Stimulated activated CD8-positive, alpha-beta memory T cell treated with anti-CD3 and anti-CD28 coated beads, Interleukin-15, amount 100 ng/mL, for 1 hour (primary cell): ENCODE measurements around the gene TRPM1.

Experiments used
- DNase-seq: peaks from one replicate; pipeline ENCODE4 v3.0.0-alpha.2; 2020; ENCODE audit warnings: low read depth

Gene TRPM1

GRCh38 chr15:31082771-31083369, 18.7 kb downstream of the TRPM1 start:
- DNase-seq = no peak

- DNase-seq = no peak
Measured at GRCh38 chr15:31081588-31082250, 19.8 kb downstream of the TRPM1 start.

DNA sequence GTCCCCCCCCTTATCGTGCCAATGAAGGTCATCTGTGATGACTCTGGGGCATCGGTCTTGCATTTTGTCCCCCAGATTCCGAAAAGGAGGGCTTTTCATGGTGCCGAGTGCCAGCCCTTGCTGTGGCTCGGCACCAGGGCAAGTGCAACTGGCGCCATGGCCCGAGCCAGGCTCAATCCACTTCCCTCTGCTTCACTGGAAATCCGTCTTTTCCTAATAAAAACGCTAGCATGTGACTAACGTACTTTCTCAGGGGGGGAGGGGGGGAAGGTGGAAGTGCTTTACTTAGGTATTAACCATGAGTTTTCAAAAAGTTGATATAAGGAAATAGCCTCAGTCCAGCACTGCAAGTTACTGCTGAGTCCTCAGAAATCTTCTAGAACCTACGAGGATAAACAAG, 20.5 kb downstream of the TRPM1 start:
- DNase-seq = no peak

- no peak for DNase-seq
Measured at GRCh38 chr15:31080591-31081014, 20.9 kb downstream of the TRPM1 start.

DNA sequence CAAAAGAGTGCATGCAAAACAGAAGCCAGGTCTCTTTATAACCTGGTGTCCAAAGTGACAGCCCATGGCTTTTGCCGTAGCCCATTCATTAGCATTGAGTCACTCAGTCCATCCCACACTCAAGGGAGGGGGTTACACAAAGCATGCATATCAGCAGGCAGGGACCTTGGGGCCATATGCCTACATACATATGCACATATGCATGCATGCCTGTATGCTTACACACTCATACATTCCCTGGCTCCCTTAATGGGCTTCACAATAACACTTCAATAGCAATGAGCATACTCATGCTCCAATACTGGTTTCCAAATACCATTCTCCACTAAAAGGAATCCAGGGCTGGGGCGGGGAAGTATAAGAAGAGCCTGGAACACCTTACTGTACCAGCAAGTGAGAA, 22.0 kb downstream of the TRPM1 start:
- DNase-seq = no peak

DNA sequence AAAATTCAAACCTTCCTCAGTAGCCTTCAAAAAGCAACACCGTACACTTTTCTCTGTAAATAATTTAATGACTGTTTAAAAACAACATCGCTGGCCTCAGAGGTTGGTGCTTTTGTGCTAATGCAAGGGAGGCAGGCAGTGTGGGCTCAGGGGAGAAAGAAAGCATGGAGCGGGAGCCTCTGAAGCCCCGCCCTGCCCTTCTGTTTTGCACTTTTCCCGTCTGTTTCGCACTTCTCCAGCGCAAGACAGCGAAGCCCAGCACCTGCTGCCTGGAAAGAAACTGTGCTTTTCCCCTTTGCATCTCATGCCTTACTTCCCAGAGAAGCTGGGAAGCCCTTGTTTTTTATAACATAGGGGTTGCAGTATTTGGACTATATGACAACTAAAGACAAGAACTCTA, 23.1 kb downstream of the TRPM1 start:
- no peak for DNase-seq

DNA sequence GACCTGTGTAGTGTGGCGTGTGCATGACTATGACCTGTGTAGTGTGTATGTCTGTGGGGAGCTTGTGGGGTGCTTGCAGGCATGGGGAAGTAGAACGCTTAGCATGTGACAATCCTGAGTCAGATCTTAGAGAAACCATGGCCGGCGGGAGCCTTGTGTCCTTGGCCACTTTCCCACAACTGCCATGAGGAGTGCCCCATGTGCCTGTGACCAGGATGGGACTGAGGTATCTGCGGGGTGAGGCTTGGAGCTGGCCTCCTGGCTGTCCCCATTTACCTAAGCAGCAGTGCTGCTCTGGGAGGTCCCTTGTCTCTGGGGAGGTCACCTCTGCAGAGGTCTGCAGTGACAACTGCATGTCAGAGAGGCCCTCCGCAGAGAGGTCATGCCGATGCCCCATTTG, 23.6 kb downstream of the TRPM1 start:
- no peak for DNase-seq

GRCh38 chr15:31077181-31077580, 24.3 kb downstream of the TRPM1 start:
- DNase-seq = no peak

GRCh38 chr15:31074321-31074720, 27.2 kb downstream of the TRPM1 start:
- no peak for DNase-seq

DNA sequence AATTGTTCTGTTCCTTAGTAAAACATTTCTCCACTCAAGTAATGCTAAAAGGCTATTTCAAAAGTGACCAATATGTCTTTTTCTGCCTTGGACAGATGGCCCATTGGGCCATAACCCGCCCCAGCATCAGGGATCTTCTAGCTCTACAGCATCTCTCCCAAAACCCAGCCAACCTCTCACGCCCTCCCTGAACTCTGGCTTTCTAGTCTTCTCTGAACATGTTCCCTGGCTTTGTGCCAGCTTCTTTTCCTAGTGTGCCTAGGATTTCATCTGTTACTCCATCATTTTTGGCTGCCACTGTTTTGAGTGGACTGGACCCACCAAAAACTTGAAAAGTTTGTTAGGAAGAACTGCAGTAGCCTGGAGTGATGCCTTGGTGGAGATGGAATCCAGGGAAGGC, 30.7 kb downstream of the TRPM1 start:
- DNase-seq = no peak

DNA sequence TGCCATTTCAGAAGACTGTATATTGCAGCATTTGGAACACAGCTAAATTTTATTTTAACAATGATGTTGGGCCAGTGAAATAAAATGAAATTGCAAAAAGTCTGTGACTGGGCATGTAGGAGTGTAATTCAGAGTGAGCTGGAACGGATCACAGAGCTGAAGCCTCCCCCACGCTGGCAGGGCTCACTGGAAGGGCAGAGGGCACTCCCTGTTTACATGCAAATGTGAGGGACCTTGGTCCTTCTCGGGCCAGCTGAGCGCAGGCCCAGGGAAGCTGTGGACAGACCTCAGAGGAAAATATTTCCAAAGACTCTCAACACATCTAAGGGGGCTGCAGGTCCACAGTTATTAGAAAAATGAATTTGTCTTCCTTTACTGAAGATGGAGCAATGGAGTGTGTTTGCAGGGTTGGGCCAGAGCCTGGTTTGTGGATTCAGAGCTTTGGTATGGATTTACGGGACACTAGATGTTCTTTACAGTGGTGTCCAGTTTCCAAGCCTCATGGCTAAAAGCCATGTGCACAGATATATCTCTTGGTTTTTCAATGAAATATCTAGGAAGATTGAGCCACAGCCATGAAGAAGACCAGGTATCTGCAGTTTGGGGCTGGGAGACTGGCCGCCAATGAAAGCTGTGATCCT, 32.0 kb downstream of the TRPM1 start:
- DNase-seq = no peak

DNA sequence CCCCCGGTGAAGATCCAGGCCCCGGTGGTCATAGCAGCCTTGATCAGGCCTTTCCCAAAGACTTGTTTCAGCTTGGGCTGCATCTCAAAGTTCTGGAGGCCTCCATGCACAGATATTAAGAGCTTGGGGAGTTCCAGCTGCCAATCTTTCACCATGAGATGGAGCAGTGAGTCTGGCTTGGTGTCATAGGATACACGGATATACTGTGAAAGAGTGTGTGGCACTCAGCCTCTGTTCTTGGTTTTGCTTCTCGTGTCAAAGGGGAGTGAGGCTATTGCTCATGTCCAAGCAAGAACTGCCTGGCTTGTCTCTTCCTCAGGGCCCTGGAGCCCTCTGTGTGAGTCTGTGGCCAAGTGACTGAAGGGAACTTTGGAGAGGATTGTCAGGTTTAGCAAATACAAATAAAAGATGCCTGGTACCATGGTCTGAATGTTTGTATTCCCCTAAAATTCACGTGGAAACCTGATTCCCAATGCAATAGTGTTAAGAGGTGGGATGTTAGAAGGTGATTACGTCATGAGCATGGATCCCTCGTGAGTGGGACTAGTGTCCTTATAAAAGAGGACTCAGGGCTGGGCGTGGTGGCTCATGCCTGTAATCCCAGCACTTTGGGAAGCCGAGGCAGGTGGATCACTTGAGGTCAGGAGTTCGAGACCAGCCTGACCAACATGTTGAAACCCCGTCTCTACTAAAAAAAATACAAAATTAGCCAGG, 33.5 kb downstream of the TRPM1 start:
- DNase-seq = no peak

DNA sequence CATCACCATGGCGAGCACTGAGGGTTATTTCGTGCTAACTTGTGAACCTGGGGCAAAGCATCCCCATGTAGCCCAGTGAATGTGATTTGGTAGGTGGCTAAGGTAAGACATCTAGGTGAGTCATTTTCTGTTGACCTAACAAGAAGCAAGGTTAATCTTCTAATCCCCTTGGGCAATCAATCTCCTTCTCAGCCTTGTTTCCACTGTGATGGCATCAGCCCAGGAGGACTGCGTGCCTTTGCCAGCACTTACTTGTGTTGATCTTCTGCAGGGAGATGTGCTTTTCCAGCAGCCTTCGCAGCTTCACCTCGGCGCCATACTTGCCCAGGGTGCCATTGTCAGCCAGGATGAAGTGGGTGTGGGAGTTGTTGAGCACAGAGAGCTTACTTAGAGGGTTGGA, 35.7 kb downstream of the TRPM1 start:
- no peak for DNase-seq

- no peak for DNase-seq
Measured at GRCh38 chr15:31062911-31063310, 38.6 kb downstream of the TRPM1 start.

DNA sequence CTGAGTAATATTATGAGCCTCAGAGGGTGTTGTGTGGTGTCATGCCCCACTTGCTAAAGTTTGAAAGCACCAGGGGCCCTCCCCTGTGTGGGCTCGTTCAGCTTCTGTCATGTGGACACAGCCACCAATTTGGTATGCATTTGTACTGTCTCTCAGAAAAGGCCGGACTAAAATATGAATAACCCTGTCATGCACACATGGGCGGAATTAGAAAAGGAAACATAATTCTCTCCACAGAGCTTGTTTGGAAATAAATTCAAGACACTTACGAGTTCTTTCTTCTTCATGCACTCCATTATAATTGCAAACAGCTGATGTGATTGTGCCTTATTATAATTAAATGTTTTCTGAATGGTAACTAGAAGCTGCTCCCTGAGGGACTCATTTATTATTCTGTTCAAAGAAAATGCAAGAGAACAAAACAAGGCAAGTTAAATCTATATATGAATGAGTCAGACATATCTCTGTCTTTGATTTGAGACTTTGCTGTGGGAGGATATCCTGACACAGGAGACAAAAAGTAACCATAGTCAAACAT, 39.1 kb downstream of the TRPM1 start:
- no peak for DNase-seq

- DNase-seq = no peak
Measured at GRCh38 chr15:31060429-31061140, 40.9 kb downstream of the TRPM1 start.

GRCh38 chr15:31058236-31058962, 43.1 kb downstream of the TRPM1 start:
- DNase-seq = no peak

GRCh38 chr15:31051496-31052080, 49.9 kb downstream of the TRPM1 start:
- no peak for DNase-seq

DNA sequence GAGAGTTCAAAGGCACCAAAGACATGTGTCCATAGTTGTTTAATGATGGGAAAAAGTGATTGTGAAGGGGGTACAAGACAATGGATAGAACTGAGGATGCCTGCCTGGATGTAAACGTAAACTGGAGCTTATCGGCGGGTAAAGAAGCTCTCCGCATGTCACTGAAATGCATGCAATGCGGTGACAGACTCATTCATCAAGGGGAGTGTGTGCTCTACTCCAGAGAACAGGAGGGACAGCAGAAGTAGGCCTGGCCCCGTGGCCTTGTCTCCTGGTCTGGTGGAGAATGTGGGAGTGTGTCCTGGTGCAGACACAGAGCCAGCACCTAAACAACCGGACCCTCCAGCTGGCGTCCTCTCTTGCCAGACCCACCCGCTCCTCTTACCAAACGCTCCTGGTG, 50.6 kb downstream of the TRPM1 start:
- DNase-seq = no peak

- no peak for DNase-seq
Measured at GRCh38 chr15:31049682-31050615, 51.6 kb downstream of the TRPM1 start.
